ENCODE results near the gene LEFTY2. TPM values are rescaled to one million over a fixed set of nuclear protein-coding genes. Genes with fewer than 3 reads are reported as not detected.
"Not testable (repeated sequence)": the region's sequence is repeated elsewhere in the genome, so short reads cannot be mapped to it uniquely, and the experiment has no call there.

The LEFTY2 gene
- total and polyA plus RNA-seq, 10 of the 15 experiments (the other 5 are each of a cell fraction or from before 2014, with no cell fraction given), result not detected

- intact Hi-C loops (cut with micrococcal nuclease; ENCODE audit: unreplicated experiment), result no loop called here
- Histone ChIP-seq H3K27me3 (replicated peaks in 1 of 2; ENCODE audit: control insufficient read depth in 2 of 2, insufficient read depth in 2 of 2, low read length in 1 of 2) (no peaks in the 10 kb centered on the region), H3K9ac (ENCODE audit: control insufficient read depth, insufficient read depth, low read length) (no peak overlapping the region), H3K9me3 (replicated peaks; ENCODE audit: control insufficient read depth, insufficient read depth, low read length) (no peaks in the 10 kb centered on the region), H3K36me3 (ENCODE audit: control insufficient read depth in 2 of 2, insufficient read depth in 2 of 2, low read length in 1 of 2) (no peaks in the 10 kb centered on the region), H3K27ac (ENCODE audit: control insufficient read depth, insufficient read depth) (no peak overlapping the region), H3K4me2 (ENCODE audit: control insufficient read depth, insufficient read depth) (no peak overlapping the region), H3K4me1 (ENCODE audit: control insufficient read depth, insufficient read depth, low read length) (peaks cover 24% of the 10 kb centered on the region), H3K4me3 (no peak overlapping the region), H2AFZ (ENCODE audit: control insufficient read depth, low read depth, low read length) (no peak overlapping the region), H4K20me1 (ENCODE audit: control insufficient read depth, insufficient read depth) (no peaks in the 10 kb centered on the region), H3K79me2 (ENCODE audit: control insufficient read depth, insufficient read depth, low read length) (no peaks in the 10 kb centered on the region)
- WGBS (ENCODE audit: insufficient coverage, insufficient replicate concordance, low lambda C conversion rate, missing lambda C conversion rate), result 74% methylated on average over 25 of the region's 25 CpGs
- no TSS peak for BruUV-seq (replicated peaks)
- CTCF ChIA-PET, result interaction anchor here (1.5 kb wide), 1 partner anchor 47 kb away, joined by 3 read pairs; no protein-coding TSS in a partner anchor
- RAD21 ChIA-PET (ENCODE audit: unreplicated experiment), result no interaction called here
- ATAC-seq (no peak), FAIRE-seq (no peak), DNase-seq (ENCODE audit: low read depth, low spot score) (no peak)
- TF ChIP-seq RCOR1 (conservative IDR thresholded peaks at IDR 0.05; ENCODE audit: low read depth, low read length) (no peak), SMAD1 (IDR thresholded peaks at IDR 0.05; ENCODE audit: low read depth, partially characterized antibody) (no peak), CHD2 (IDR thresholded peaks at IDR 0.05; ENCODE audit: borderline replicate concordance, low read depth, low read length) (no peak), ESRRA (IDR thresholded peaks at IDR 0.05; ENCODE audit: low read length) (no peak), TCF12 (IDR thresholded peaks at IDR 0.05; ENCODE audit: low read depth, low read length) (no peak), ATF2 (IDR thresholded peaks at IDR 0.05; ENCODE audit: low read length) (no peak), SREBF2 (IDR thresholded peaks at IDR 0.05; ENCODE audit: low read length) (no peak), TCF7 (IDR thresholded peaks at IDR 0.05; ENCODE audit: borderline replicate concordance) (no peak), SKIL (IDR thresholded peaks at IDR 0.05; ENCODE audit: low read depth, poor library complexity, severe bottlenecking) (no peak), SP1 (IDR thresholded peaks at IDR 0.05; ENCODE audit: low read depth, low read length) (no peak)
- POLR2A ChIA-PET, result interaction anchor here (0.5 kb wide), 1 partner anchor 1739 kb away, joined by 3 read pairs; no protein-coding TSS in a partner anchor
- in situ Hi-C loops (cut with MboI), result no loop called here
- SMC1A ChIA-PET (ENCODE audit: uncharacterized antibody, unreplicated experiment), result no interaction called here
Observed at GRCh38 chr1:225940385-225941151, 452 bp downstream of the LEFTY2 start.

GRCh38 chr1:225939939-225940310, 1.1 kb downstream of the LEFTY2 start:
- ATAC-seq; DNase-seq (ENCODE audit: low read depth, low spot score); H4K20me1 ChIP-seq (ENCODE audit: control insufficient read depth, insufficient read depth); H3K27me3 ChIP-seq (replicated peaks in 1 of 2; ENCODE audit: control insufficient read depth in 2 of 2, insufficient read depth in 2 of 2, low read length in 1 of 2); H3K27ac ChIP-seq (ENCODE audit: control insufficient read depth, insufficient read depth); in situ Hi-C loops (cut with MboI); H3K4me2 ChIP-seq (ENCODE audit: control insufficient read depth, insufficient read depth); H3K9ac ChIP-seq (ENCODE audit: control insufficient read depth, insufficient read depth, low read length); RAD21 ChIA-PET (ENCODE audit: unreplicated experiment); H3K36me3 ChIP-seq (ENCODE audit: control insufficient read depth in 2 of 2, insufficient read depth in 2 of 2, low read length in 1 of 2); CTCF ChIA-PET; SMC1A ChIA-PET (ENCODE audit: uncharacterized antibody, unreplicated experiment); FAIRE-seq; H2AFZ ChIP-seq (ENCODE audit: control insufficient read depth, low read depth, low read length); H3K9me3 ChIP-seq (replicated peaks; ENCODE audit: control insufficient read depth, insufficient read depth, low read length); BruUV-seq (replicated peaks); H3K4me3 ChIP-seq; intact Hi-C loops (cut with micrococcal nuclease; ENCODE audit: unreplicated experiment); H3K79me2 ChIP-seq (ENCODE audit: control insufficient read depth, insufficient read depth, low read length): not testable (repeated sequence)
- POLR2A ChIA-PET, result interaction anchor here (0.5 kb wide), 1 partner anchor 1738 kb away, joined by 3 read pairs; no protein-coding TSS in a partner anchor
- H3K4me1 ChIP-seq (ENCODE audit: control insufficient read depth, insufficient read depth, low read length), result peaks cover 22% of the 10 kb centered on the region
- 74% methylated on average over 4 of the region's 8 CpGs for WGBS (ENCODE audit: insufficient coverage, insufficient replicate concordance, low lambda C conversion rate, missing lambda C conversion rate)
